Measurements from ENCODE around the gene DENND6A. TPM values are rescaled to one million over a fixed set of nuclear protein-coding genes. Genes with fewer than 3 reads are reported as not detected.
"Not testable (repeated sequence)": the region's sequence is repeated elsewhere in the genome, so short reads cannot be mapped to it uniquely, and the experiment has no call there.

Gene DENND6A
- total and polyA plus RNA-seq, 2 donors = 12.9 to 68.3 TPM

- DNase-seq (ENCODE audit: extremely low spot score) = no peak
- no peak overlapping the region for H3K4me3 ChIP-seq (ENCODE audit: low read depth, low read length)
- H3K4me1 ChIP-seq (ENCODE audit: insufficient read depth) = no peaks in the 10 kb centered on the region
- WGBS = 90% methylated on average over 2 of the region's 2 CpGs
- no peak overlapping the region for H3K27ac ChIP-seq (ENCODE audit: low read depth)
- H3K36me3 ChIP-seq (ENCODE audit: insufficient read depth) = peaks cover 5% of the 10 kb centered on the region
Measured at GRCh38 chr3:57647292-57647940, 45.5 kb downstream of the DENND6A start.

GRCh38 chr3:57646723-57647122, 46.2 kb downstream of the DENND6A start:
- Histone ChIP-seq H3K4me3 (ENCODE audit: low read depth, low read length) (no peak overlapping the region), H3K27ac (ENCODE audit: low read depth) (no peak overlapping the region), H3K4me1 (ENCODE audit: insufficient read depth) (no peaks in the 10 kb centered on the region), H3K36me3 (ENCODE audit: insufficient read depth) (peaks cover 5% of the 10 kb centered on the region)
- 81% methylated on average over 2 of the region's 2 CpGs for WGBS
- no peak for DNase-seq (ENCODE audit: extremely low spot score)

- DNase-seq (ENCODE audit: extremely low spot score) = no peak
- Histone ChIP-seq H3K27ac (ENCODE audit: low read depth) (no peak overlapping the region), H3K4me3 (ENCODE audit: low read depth, low read length) (no peak overlapping the region), H3K4me1 (ENCODE audit: insufficient read depth) (no peaks in the 10 kb centered on the region), H3K36me3 (ENCODE audit: insufficient read depth) (peaks cover 5% of the 10 kb centered on the region)
- WGBS = 88% methylated on average over 4 of the region's 4 CpGs
Measured at GRCh38 chr3:57644740-57645139, 48.1 kb downstream of the DENND6A start.

GRCh38 chr3:57637391-57637790, 55.5 kb downstream of the DENND6A start:
- no peak overlapping the region for H3K4me3 ChIP-seq (ENCODE audit: low read depth, low read length)
- peaks cover 3% of the 10 kb centered on the region for H3K36me3 ChIP-seq (ENCODE audit: insufficient read depth)
- no peaks in the 10 kb centered on the region for H3K4me1 ChIP-seq (ENCODE audit: insufficient read depth)
- DNase-seq (ENCODE audit: extremely low spot score) = no peak
- no peak overlapping the region for H3K27ac ChIP-seq (ENCODE audit: low read depth)

- H3K27ac ChIP-seq (ENCODE audit: low read depth); H3K4me3 ChIP-seq (ENCODE audit: low read depth, low read length); DNase-seq (ENCODE audit: extremely low spot score); H3K4me1 ChIP-seq (ENCODE audit: insufficient read depth); H3K36me3 ChIP-seq (ENCODE audit: insufficient read depth): not testable (repeated sequence)
- WGBS = 95% methylated on average over 3 of the region's 3 CpGs
Measured at GRCh38 chr3:57634259-57634658, 58.6 kb downstream of the DENND6A start.

- WGBS = 81% methylated on average over 6 of the region's 6 CpGs
- DNase-seq (ENCODE audit: extremely low spot score) = no peak
- Histone ChIP-seq H3K4me3 (ENCODE audit: low read depth, low read length) (no peak overlapping the region), H3K36me3 (ENCODE audit: insufficient read depth) (peaks cover 9% of the 10 kb centered on the region), H3K27ac (ENCODE audit: low read depth) (no peak overlapping the region), H3K4me1 (ENCODE audit: insufficient read depth) (no peaks in the 10 kb centered on the region)
Measured at GRCh38 chr3:57627976-57628375, 64.9 kb downstream of the DENND6A start.

GRCh38 chr3:57624801-57625200, 68.1 kb downstream of the DENND6A start:
- H3K36me3 ChIP-seq (ENCODE audit: insufficient read depth) = peaks cover 9% of the 10 kb centered on the region
- WGBS = 95% methylated on average over 3 of the region's 3 CpGs
- H3K4me3 ChIP-seq (ENCODE audit: low read depth, low read length) = no peak overlapping the region
- no peak for DNase-seq (ENCODE audit: extremely low spot score)
- H3K4me1 ChIP-seq (ENCODE audit: insufficient read depth) = no peaks in the 10 kb centered on the region
- no peak overlapping the region for H3K27ac ChIP-seq (ENCODE audit: low read depth)

GRCh38 chr3:57622362-57622761, 70.5 kb downstream of the DENND6A start:
- H3K4me3 ChIP-seq (ENCODE audit: low read depth, low read length) = no peak overlapping the region
- H3K27ac ChIP-seq (ENCODE audit: low read depth) = no peak overlapping the region
- no peaks in the 10 kb centered on the region for H3K4me1 ChIP-seq (ENCODE audit: insufficient read depth)
- DNase-seq (ENCODE audit: extremely low spot score) = no peak
- H3K36me3 ChIP-seq (ENCODE audit: insufficient read depth) = peaks cover 3% of the 10 kb centered on the region

- DNase-seq (ENCODE audit: extremely low spot score) = no peak
- WGBS = 97% methylated on average over 3 of the region's 3 CpGs
- Histone ChIP-seq H3K4me3 (ENCODE audit: low read depth, low read length) (no peak overlapping the region), H3K27ac (ENCODE audit: low read depth) (no peak overlapping the region), H3K36me3 (ENCODE audit: insufficient read depth) (no peaks in the 10 kb centered on the region), H3K4me1 (ENCODE audit: insufficient read depth) (no peaks in the 10 kb centered on the region)
Measured at GRCh38 chr3:57617739-57618138, 75.1 kb downstream of the DENND6A start.

- no peak for DNase-seq (ENCODE audit: extremely low spot score)
- no peaks in the 10 kb centered on the region for H3K36me3 ChIP-seq (ENCODE audit: insufficient read depth)
- no peak overlapping the region for H3K4me3 ChIP-seq (ENCODE audit: low read depth, low read length)
- H3K27ac ChIP-seq (ENCODE audit: low read depth) = no peak overlapping the region
- WGBS = 57% methylated on average over 3 of the region's 3 CpGs
- no peaks in the 10 kb centered on the region for H3K4me1 ChIP-seq (ENCODE audit: insufficient read depth)
Measured at GRCh38 chr3:57616233-57616632, 76.6 kb downstream of the DENND6A start.

- not testable (repeated sequence) for H3K27ac ChIP-seq (ENCODE audit: low read depth); H3K4me3 ChIP-seq (ENCODE audit: low read depth, low read length); H3K4me1 ChIP-seq (ENCODE audit: insufficient read depth); DNase-seq (ENCODE audit: extremely low spot score); H3K36me3 ChIP-seq (ENCODE audit: insufficient read depth)
- WGBS = 98% methylated on average over 5 of the region's 5 CpGs
Measured at GRCh38 chr3:57611870-57612269, 81.0 kb downstream of the DENND6A start.

GRCh38 chr3:57605683-57606082, 87.2 kb downstream of the DENND6A start:
- DNase-seq (ENCODE audit: extremely low spot score) = no peak
- no peaks in the 10 kb centered on the region for H3K4me1 ChIP-seq (ENCODE audit: insufficient read depth)
- peaks cover 1% of the 10 kb centered on the region for H3K36me3 ChIP-seq (ENCODE audit: insufficient read depth)
- H3K27ac ChIP-seq (ENCODE audit: low read depth) = no peak overlapping the region
- H3K4me3 ChIP-seq (ENCODE audit: low read depth, low read length) = no peak overlapping the region

GRCh38 chr3:57604971-57605370, 87.9 kb downstream of the DENND6A start:
- DNase-seq (ENCODE audit: extremely low spot score) = no peak
- Histone ChIP-seq H3K36me3 (ENCODE audit: insufficient read depth) (peaks cover 1% of the 10 kb centered on the region), H3K4me1 (ENCODE audit: insufficient read depth) (no peaks in the 10 kb centered on the region), H3K27ac (ENCODE audit: low read depth) (no peak overlapping the region), H3K4me3 (ENCODE audit: low read depth, low read length) (no peak overlapping the region)
- 32% methylated on average over 2 of the region's 2 CpGs for WGBS

- H3K4me3 ChIP-seq (ENCODE audit: low read depth, low read length) = no peak overlapping the region
- 94% methylated on average over 2 of the region's 2 CpGs for WGBS
- peaks cover 1% of the 10 kb centered on the region for H3K36me3 ChIP-seq (ENCODE audit: insufficient read depth)
- DNase-seq (ENCODE audit: extremely low spot score) = no peak
- no peak overlapping the region for H3K27ac ChIP-seq (ENCODE audit: low read depth)
- no peaks in the 10 kb centered on the region for H3K4me1 ChIP-seq (ENCODE audit: insufficient read depth)
Measured at GRCh38 chr3:57600195-57600594, 92.7 kb downstream of the DENND6A start.

Data from urinary bladder (tissue), 4 donors.